ENCODE measurements around the gene CLEC2A.
"Not testable (repeated sequence)": the region's sequence is repeated elsewhere in the genome, so short reads cannot be mapped to it uniquely, and the experiment has no call there.

Gene CLEC2A, protein sequence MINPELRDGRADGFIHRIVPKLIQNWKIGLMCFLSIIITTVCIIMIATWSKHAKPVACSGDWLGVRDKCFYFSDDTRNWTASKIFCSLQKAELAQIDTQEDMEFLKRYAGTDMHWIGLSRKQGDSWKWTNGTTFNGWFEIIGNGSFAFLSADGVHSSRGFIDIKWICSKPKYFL

DNA sequence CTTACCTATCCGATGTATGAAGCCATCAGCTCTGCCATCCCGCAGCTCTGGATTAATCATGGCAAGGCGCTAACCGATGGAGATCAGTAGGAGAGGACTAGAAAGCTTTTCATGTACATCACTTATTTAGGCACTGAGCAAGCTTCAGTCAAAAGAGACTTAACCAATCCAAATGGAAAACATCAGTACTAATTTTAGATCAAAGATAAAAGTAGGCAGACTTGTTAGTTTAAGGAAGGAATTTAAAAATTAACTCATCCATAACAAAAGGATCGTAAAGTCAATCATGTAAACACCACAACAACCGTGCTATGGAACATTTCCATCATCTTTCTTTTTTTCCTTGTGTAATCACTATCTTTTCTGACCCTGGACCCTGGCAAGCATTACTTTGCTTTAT is at the start of gene CLEC2A:
Gene CLEC2A (minus strand): TSS at position 101 of the 400 bp plus-strand sequence. CDS start 41 bp downstream, at position 60.
- DNase-seq (ENCODE audit: low read depth): no peak

DNA sequence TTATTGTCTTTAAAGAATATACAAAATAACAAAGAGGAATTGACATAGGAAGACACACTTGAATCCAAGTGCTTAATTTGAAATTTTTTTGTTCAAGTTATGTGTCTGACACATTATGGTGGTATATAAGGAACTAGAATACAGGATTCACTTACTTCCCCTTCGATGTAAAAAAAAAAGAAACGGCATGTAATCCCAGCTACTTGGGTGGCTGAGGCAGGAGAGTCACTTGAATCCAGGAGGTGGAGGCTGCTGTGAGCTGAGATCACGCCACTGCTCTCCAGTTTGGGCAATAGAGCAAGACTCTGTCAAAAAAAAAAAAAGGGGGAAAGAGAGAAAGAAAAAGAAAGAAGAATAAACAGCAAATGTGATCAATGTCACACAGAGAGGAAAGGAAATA is 48.0 kb upstream of the CLEC2A start:
- DNase-seq (ENCODE audit: low read depth): no peak

DNA sequence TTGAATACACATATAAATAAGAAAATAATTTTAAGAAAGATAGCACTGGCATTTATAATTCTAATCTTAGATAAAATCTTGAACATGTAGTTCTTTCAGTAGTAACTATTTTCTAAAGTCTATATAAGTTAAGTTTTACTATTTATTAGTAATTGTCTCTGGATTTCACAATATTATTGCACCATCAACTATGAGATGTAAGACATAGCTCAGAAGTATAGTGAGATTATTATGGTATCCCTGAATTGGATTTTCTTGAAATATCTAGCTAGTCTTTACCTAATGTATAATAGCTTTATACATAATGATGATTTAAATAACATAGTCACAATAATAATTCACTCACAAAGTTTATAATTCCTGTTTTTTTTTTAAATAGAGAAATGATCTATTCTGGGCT is 45.7 kb upstream of the CLEC2A start:
- DNase-seq (ENCODE audit: low read depth): no peak

DNA sequence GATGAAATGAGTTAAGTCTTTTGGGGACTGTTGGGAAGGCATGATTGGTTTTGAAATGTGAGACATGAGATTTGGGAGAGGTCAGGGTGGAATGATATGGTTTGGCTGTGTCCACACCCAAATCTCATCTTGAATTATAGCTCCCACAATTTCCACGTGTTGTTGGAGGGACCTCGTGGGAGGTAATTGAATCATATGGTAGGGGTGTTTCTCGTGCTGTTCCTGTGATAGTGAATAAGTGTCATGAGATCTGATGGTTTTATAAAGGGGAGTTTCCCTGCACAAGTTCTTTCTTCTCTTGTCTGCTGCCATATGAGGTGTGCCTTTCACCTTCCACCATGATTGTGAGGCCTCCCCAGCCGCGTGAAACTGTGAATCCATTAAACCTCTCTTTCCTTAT is 44.5 kb upstream of the CLEC2A start:
- not testable (repeated sequence) for DNase-seq (ENCODE audit: low read depth)

DNA sequence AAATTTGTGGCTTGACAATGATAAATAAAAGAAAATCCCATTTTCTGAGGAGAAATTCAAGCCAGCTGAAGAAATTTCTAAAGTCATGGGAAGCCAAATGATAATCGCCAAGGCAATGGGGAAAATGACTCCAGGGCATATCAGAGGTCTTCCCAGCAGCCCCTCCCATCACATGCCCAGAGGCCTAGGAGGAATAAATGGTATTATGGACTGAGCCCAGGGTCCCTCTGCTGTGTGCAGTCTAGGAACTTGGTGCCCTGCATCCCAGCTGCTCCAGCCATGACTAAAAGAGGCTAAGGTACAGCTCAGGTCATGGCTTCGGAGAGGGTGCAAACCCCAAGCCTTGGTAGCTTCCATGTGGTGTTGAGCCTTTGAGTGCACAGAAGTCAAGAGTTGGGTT is 43.4 kb upstream of the CLEC2A start:
- no peak for DNase-seq (ENCODE audit: low read depth)

DNA sequence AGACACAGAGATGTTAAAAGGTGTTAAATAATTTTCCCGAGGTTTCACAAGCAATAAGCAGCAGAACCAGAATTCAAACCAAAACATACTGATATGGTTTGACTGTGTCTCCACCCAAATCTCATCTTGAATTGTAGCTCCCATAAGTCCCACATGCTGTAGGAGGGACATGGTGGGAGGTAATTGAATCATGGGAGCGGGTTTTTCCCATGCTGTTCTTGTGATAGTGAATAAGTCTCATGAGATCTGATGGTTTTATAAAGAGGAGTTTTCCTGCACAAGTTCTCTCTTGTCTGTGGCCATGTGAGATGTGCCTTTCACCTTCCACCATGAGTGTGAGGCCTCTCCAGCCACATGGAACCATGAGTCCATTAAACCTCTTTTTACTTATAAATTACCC is 42.6 kb upstream of the CLEC2A start:
- not testable (repeated sequence) for DNase-seq (ENCODE audit: low read depth)

DNA sequence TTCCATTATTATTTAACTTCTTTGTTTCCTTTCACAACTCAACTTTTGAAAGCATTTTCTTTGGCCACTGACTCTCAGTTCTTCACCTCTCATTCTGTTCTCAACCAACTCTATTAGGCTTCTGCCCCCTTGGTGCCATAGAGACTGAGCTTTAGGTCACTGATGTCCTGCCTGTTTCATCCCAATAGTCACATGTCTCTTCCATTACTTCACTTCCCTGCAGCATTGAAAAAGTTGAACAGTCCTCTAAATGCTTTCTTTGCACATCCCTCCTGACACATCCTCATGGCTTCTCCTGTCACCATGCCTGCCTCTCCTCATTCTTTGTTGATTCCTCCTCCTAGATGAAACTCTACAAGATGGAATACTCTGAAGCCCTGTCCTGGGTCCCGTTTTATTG is 41.8 kb upstream of the CLEC2A start:
- no peak for DNase-seq (ENCODE audit: low read depth)

DNA sequence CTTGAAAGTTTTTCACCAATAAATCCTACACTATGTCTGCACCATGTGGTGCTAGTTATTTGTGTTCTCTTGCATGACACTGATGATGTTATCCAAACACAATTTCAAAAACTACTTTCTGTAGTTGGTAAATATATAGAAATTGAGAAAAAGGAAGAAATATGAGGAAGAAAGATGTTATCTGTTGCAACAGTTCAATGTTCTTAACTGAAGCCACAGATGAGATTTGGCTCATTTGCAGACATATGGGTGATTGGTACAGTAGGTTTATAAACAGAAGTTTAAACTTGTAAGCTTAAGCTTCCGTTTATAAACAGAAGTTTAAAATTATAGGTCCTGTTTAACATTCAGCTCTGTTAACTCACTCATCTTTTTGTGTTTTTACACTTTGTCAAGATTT is 39.0 kb upstream of the CLEC2A start, which contains the start of gene CLEC12A:
Gene CLEC12A (plus strand): TSS at position 229 of the 400 bp plus-strand sequence. CDS start 188 bp downstream, outside the sequence.
- DNase-seq (ENCODE audit: low read depth): no peak

DNA sequence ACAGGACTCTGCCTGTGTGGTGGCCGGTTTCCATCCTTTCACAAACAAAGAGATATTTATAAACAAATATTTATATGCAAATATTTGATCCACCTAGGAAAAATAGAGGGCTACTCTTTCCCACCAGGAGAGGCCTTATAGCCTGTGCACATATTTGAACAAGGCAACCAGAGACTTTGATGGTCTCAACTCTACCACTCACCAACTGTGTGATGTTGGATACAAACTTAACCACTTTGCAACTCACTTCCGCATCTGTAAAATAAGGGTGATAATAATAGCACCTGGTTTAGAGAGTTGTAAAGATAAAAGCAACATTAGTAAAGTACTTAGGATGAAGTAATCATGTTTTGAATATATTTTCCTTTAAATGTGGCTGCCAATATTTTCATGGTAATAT is 37.5 kb upstream of the CLEC2A start:
- DNase-seq (ENCODE audit: low read depth): no peak

DNA sequence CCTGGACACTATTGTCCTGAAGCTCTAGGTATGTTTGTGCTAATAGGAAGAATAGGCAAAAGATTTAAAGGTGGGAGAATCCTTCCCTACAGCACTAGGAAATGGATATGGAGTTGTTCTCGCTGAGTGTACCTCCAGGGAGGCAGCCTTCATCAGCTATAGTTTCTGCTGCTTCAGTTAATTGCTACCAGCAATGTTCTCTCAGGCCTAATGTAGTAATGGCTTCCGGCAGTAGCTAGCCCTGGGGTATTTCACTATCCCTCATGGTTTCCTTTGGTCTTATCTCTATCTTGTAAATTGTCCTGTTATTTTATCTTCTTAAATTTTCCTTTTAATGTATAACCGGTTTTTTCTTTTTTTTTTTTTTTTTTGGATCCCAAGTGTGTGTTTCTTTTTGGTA is 29.7 kb upstream of the CLEC2A start:
- no peak for DNase-seq (ENCODE audit: low read depth)

DNA sequence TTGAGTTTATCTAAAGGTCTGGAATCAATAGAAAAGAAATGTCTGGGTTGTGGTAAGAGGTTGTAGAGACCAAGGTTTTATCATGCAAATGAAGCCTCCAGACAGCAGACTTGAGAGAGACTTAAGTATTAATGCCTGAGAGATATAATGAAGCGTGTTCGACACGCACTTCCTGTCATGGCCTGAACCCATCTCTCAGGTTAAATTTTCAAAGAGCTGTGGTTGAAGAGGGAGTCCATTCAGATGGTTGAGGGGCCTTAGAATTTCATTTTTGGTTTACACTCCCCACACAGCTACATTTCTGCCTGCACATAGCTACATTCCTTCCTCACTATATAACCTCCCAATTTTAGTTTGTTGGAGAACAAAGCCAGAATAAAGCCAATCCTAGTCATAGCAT is 28.9 kb upstream of the CLEC2A start:
- no peak for DNase-seq (ENCODE audit: low read depth)

DNA sequence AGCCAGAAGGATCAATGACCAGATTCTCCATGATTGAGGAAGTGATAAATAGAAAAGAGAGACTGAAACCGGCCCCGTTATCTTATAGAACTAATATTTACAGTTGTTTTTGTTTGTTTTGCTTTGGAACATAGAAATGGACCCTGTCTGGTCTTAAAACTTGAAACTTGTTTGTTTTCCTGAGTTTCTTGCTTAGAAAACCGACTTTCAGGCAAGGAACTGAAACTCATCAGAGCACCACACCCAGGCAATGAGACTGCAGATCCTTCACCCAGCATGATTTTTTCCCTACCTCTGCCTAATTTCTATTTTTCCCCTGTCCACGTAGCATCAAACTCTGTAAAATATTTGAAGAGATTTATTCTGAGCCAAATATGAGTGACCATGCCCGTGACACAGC is 28.4 kb upstream of the CLEC2A start:
- no peak for DNase-seq (ENCODE audit: low read depth)

DNA sequence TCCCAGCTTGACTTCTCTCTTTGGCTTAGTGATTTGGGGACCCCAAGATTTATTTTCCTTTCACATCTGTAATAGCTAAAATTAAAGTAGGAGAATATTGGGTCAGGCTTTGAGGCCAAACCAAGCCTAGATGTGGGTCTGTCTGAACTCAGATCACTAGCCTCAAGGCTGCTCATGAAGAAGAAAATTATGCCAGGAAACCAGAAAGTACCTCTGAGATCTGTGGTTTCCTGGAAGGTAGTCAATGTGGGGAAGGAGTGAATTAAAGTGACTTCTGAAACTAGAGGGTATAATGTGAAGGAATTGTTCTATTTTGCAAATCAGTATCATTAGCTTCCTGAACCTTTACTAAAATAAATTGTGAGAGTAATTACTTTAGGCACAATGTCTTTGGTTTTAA is 25.7 kb upstream of the CLEC2A start:
- no peak for DNase-seq (ENCODE audit: low read depth)

DNA sequence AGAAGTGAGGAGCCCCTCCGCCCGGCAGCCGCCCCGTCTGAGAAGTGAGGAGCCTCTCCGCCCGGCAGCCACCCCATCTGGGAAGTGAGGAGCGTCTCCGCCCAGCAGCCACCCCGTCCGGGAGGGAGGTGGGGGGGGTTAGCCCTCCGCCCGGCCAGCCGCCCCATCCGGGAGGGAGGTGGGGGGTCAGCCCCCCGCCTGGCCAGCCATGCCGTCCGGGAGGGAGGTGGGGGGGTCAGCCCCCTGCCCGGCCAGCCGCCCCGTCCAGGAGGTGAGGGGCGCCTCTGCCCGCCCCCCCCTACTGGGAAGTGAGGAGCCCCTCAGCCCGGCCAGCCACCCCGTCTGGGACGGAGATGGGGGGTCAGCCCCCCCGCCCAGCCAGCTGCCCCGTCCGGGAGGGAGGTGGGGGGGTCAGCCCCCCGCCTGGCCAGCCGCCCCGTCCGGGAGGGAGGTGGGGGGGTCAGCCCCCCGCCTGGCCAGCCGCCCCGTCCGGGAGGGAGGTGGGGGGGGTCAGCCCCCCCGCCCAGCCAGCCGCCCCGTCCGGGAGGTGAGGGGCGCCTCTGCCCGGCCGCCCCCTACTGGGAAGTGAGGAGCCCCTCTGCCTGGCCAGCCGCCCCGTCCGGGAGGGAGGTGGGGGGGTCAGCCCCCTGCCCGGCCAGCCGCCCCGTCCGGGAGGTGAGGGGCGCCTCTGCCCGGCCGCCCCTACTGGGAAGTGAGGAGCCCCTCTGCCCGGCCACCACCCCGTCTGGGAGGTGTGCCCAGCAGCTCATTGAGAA is 21.0 kb upstream of the CLEC2A start:
- not testable (repeated sequence) for DNase-seq (ENCODE audit: low read depth)

DNA sequence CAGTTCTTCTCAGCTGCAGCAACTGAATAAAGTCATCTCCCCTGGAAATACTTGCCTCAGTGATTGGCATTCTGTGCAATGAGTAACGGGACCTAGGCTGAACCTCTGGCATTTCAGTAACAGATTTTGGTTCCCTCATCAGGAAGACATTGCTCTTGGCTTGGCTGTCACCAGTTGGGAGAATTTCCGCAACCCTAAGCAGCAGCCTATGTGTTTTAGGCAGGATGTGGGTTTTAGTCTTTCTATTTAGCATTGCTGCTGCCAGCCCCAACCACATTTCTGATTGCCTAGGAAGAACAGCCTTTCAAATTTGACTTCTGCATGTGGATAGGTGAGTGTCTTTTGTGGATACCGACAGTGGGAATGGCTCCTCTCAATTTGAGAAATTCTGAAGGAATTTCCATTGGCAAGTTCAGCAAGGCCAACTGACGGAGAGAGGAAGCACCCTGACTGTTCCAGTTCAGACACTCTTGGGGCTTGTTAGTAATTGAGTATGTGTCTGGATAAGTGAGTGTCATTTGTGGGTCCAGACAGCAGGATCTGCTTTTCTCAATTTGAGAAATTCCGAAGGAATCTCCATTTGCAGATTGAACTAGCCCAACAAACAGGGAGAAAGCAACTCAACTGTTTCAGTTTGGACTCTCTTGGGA is 19.0 kb upstream of the CLEC2A start:
- no peak for DNase-seq (ENCODE audit: low read depth)

DNA sequence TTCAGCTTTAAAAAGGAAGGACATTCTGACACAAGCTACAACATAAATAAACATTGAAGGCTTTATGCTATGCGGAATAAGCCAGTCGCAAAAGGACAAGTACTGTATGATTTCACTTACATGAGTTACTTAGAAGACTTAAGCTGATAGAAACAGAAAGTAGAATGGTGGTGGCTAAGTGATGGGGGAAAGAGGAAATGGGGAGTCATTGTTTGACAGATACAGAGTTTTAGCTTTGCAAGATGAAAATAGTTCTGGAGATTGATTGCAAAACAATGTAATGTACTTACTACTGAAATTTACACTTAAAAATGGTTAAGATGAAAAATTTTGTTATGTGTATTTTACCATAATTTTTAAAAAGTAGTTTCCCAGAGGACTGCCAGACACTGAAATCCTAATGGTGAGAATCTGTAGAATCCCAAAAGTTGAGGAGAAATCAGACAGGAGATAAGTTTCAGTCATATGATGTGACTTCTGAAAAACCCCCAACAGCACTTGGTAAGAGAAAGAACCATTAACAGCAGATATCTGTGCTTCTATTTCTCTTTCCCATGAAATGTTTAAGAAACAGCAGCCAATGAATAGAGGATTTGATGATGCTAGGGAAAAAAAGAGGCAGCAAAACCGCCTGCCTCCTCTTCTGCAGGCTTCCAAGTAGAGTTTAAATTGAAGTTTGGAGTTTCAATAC is 16.6 kb upstream of the CLEC2A start:
- DNase-seq (ENCODE audit: low read depth): no peak

DNA sequence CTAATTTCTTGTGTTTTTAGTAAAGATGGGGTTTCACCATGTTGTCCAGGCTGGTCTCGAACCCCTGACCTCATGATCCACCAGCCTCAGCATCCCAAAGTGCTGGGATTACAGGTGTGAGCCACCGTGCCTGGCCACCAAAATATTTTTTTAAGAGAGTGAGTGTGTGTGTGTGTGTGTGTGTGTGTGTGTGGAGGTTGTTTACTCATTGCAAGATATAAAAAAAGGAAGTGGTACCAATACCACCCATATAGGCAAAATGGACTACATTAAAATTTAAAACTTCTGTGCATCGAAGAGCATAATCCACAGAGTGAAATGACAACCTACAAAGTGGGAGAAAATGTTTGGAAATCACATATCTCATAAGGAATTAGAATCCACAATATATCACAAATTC is 15.5 kb upstream of the CLEC2A start:
- no peak for DNase-seq (ENCODE audit: low read depth)

DNA sequence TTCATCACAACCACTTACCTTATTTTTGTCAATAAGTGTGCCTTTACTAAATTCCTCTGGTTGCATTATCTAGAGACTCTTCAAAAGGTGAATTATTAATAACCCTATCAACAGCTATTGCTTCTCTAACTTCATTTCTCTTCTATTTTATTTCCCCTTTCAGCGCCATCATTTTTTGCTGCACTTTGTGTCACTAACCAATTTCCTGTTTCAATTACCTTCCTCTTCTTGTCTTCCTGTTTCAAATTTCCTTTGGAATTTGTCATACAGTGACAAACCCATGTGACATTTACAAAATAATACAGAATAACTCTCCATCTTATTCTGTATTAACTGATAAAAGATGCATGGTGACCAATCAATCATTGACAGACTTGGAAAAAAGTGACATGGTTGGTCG is 12.2 kb upstream of the CLEC2A start:
- no peak for DNase-seq (ENCODE audit: low read depth)

DNA sequence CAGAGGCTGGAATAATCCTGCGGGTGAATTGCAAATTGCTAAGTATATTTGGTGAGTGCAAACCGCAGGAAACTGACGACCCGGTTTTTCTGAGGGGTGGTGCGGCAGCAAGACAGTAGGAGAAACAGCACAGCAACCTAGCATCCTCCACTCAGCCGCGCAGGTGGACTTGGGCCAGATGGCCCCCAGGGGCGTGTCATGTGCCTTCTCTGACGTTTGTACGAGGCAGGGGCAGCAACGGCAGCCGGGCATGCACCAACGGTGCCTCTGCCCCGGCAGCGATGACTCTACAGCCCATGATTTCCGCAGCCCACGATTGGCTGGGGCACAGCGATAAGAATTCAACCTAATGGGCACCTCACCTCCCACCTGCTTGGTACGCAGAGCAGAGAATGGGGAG is 11.1 kb upstream of the CLEC2A start:
- DNase-seq (ENCODE audit: low read depth): no peak

DNA sequence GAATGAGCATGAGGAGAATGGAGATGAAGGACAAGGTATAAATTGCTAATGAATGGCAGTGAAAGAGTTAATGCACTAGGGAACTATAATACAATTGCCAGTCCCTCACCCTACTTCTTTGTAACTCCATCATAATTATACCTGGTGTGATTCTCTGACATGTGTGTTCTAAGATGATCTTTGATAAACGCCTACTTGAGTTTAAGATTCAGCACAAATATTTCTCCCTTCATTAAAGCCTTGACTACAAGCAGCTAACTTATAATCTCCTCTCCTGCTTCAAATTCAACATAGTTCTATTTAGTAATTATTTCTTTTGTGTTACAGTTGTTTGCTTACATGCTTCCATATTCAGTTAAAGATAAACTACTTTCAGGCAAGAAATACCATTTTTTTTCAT is 9.7 kb upstream of the CLEC2A start:
- DNase-seq (ENCODE audit: low read depth): no peak

DNA sequence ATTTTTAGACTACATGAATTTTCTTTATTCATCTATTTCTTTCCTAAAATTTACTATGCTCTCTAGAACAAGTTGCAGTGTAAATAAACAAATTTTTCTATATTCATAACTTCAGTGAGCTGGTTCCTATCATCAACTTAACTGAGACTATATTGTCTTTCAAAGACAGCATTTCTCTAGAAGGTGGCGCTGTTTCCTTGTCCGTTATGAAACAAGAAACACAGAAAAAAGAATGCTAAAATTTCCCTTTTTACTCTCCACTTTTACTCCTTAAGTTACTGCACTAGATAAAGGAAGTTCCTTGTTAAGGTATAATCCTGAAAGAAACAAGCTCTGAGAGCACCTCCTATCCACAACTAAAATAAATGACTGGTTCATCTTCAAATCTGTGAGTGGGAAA is 8.2 kb upstream of the CLEC2A start:
- no peak for DNase-seq (ENCODE audit: low read depth)

DNA sequence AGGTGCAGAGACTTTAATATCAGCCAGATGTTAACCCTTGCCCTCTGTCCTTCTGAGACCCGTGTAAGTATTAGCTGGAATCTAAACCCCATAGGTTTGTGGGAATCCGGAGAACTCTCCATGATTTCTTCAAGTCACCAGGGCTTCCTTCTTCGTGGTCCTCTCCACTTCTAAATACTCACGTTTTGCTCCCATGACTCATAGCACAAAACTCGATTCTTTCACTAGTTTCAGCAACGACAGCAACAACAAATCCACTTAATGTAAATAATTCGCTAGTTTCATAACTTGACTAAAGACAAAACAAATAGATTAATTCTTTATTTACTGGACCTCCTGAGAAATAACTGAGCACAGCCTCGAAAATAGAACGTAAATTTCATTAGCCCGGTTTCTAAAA is 4.4 kb upstream of the CLEC2A start:
- DNase-seq (ENCODE audit: low read depth): no peak

DNA sequence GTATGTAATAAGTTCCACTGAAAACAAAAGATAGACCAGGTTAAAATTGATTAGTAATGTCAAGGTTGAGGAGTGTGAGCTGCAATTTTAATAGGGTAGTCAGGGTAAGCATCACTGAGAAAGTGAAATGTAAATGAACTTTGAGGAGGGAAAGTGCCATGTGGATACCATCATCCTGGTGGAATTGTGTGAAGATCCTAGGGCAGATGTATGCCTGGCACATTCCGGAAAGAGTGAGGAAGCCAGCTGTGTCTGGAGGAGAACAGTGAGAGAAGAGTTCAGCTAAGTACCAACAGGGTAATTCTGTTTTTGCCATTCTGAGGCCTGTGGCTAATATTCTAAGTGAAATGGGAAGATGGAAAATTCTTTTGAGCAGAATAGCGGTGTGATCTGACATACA is 2.9 kb upstream of the CLEC2A start:
- DNase-seq (ENCODE audit: low read depth): no peak

All from activated T-helper 9 cell treated with anti-CD3 and anti-CD28 coated beads, Interleukin-2, amount 50 U/mL, for 16 hours (primary cell).